ENCODE measurements around the gene ECHS1. TPM values are rescaled to one million over a fixed set of nuclear protein-coding genes. Genes with fewer than 3 reads are reported as not detected.

The ECHS1 gene
- total RNA-seq, 1 experiment from 2014 or later, result 58.0 TPM

- TF ChIP-seq, protein P1, sequence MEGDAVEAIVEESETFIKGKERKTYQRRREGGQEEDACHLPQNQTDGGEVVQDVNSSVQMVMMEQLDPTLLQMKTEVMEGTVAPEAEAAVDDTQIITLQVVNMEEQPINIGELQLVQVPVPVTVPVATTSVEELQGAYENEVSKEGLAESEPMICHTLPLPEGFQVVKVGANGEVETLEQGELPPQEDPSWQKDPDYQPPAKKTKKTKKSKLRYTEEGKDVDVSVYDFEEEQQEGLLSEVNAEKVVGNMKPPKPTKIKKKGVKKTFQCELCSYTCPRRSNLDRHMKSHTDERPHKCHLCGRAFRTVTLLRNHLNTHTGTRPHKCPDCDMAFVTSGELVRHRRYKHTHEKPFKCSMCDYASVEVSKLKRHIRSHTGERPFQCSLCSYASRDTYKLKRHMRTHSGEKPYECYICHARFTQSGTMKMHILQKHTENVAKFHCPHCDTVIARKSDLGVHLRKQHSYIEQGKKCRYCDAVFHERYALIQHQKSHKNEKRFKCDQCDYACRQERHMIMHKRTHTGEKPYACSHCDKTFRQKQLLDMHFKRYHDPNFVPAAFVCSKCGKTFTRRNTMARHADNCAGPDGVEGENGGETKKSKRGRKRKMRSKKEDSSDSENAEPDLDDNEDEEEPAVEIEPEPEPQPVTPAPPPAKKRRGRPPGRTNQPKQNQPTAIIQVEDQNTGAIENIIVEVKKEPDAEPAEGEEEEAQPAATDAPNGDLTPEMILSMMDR (IDR thresholded peaks at IDR 0.05 in 2 of 3, conservative IDR thresholded peaks at IDR 0.05 in 1 of 3; ENCODE audit: borderline replicate concordance in 1 of 3, insufficient read depth in 1 of 3, low read depth in 2 of 3, low read length in 2 of 3), result no peak
Measured at GRCh38 chr10:133420028-133420427, 46.9 kb upstream of the ECHS1 start (continued).

GRCh38 chr10:133419211-133419950 is 46.2 kb upstream of the ECHS1 start:
- no peak for TF ChIP-seq CEBPB (IDR thresholded peaks at IDR 0.05; ENCODE audit: low read depth)
- no peak for TF ChIP-seq FOSL1 (IDR thresholded peaks at IDR 0.05; ENCODE audit: low read depth)
- no peak for TF ChIP-seq ELF1 (IDR thresholded peaks at IDR 0.05; ENCODE audit: borderline replicate concordance, low read depth)
- TF ChIP-seq POLR2A (IDR thresholded peaks at IDR 0.05; ENCODE audit: borderline replicate concordance, extremely low read depth, insufficient read depth, insufficient read length), result no peak
- no peak for ATAC-seq
- CTCF ChIA-PET, result no interaction called here

More at GRCh38 chr10:133419211-133419950, 46.2 kb upstream of the ECHS1 start:
- POLR2A ChIA-PET, result no interaction called here
- BruUV-seq (replicated peaks), result no TSS peak
- no peaks in the 10 kb centered on the region for H3K79me2 ChIP-seq (ENCODE audit: insufficient read depth, low read length)
- intact Hi-C loops (cut with micrococcal nuclease), result no loop called here
- H3K9ac ChIP-seq (ENCODE audit: low read length), result no peak overlapping the region
- H3K27me3 ChIP-seq (ENCODE audit: insufficient read depth, low read length), result no peaks in the 10 kb centered on the region
- DNase-seq (ENCODE audit: low read depth, low spot score), result no peak
- RAD21 ChIA-PET (ENCODE audit: low non-redundant PET in 1 of 2, low total read pairs in 2 of 2, uncharacterized antibody in 2 of 2, unreplicated experiment in 2 of 2), result no interaction called here
- H3K9me3 ChIP-seq (ENCODE audit: control insufficient read depth in 1 of 2, insufficient read depth in 1 of 2, low read depth in 1 of 2, low read length in 2 of 2), result no peaks in the 10 kb centered on the region
- no peak overlapping the region for H3K27ac ChIP-seq (ENCODE audit: low read depth, low read length)
- H2AFZ ChIP-seq (ENCODE audit: low read depth, low read length, poor library complexity, severe bottlenecking), result no peak overlapping the region
- no peak overlapping the region for H3K4me3 ChIP-seq (replicated peaks in 1 of 2; ENCODE audit: low read depth in 1 of 2, low read length in 2 of 2)
- no peaks in the 10 kb centered on the region for H3K9me2 ChIP-seq (ENCODE audit: insufficient read depth)
- H3K4me1 ChIP-seq (ENCODE audit: control insufficient read depth in 1 of 2, insufficient read depth in 2 of 2, low read length in 2 of 2), result no peaks in the 10 kb centered on the region
- peaks cover 0 to 3% of the 10 kb centered on the region in 2 experiments; a peak in 1 of 4 replicates for H3K36me3 ChIP-seq (ENCODE audit: control insufficient read depth in 1 of 2, insufficient read depth in 2 of 2, low read length in 2 of 2)
- no peak overlapping the region for H3K4me2 ChIP-seq (ENCODE audit: low read length)
- no peaks in the 10 kb centered on the region for H4K20me1 ChIP-seq (ENCODE audit: insufficient read depth)
